Activated naive CD8-positive, alpha-beta T cell (primary cell): ENCODE results near the gene GPR4.
"Not testable (repeated sequence)": the region's sequence is repeated elsewhere in the genome, so short reads cannot be mapped to it uniquely, and the experiment has no call there.

Experiments used
- H3K27ac Mint-ChIP-seq: one replicate; pipeline ENCODE4 v1.8.0; 2021; ENCODE audit warnings: mixed read lengths
- H3K27me3 Mint-ChIP-seq: one replicate; pipeline ENCODE4 v1.8.0; 2021; ENCODE audit warnings: mixed read lengths
- H3K36me3 Mint-ChIP-seq: one replicate; pipeline ENCODE4 v1.8.0; 2021; ENCODE audit warnings: mixed read lengths
- H3K4me1 Mint-ChIP-seq: one replicate; pipeline ENCODE4 v1.8.0; 2021; ENCODE audit warnings: low read depth, mixed read lengths
- H3K4me3 Mint-ChIP-seq: one replicate; pipeline ENCODE4 v1.8.0; 2021; ENCODE audit warnings: mild to moderate bottlenecking, mixed read lengths
- H3K9me3 Mint-ChIP-seq: one replicate; pipeline ENCODE4 v1.8.0; 2021; ENCODE audit warnings: low read depth, mixed read lengths

GPR4 gene

DNA sequence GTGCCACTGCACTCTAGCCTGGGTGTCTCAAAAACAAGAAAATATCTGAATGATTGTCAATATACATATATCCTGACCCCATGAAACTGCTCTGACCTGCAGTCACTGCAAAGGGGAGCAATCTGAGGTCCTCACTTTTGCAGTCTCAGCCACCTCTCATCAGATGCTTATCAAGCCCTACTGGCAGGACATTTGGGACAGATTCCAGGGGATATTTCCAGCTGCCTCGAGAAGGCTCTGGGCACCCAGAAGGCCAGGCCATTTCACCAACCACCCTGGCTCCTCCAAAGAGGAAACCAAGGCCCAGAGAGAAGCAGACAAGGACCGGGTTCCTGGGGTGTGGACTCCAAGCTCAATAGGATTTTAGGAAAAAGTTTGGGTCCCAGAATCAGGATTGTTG lies 34.9 kb upstream of the GPR4 start:
- H3K27ac Mint-ChIP-seq = no peak overlapping the region
- no peaks in the 10 kb centered on the region for H3K9me3 Mint-ChIP-seq
- peaks cover 20% of the 10 kb centered on the region for H3K4me1 Mint-ChIP-seq
- peaks cover 7% of the 10 kb centered on the region for H3K36me3 Mint-ChIP-seq
- no peaks in the 10 kb centered on the region for H3K27me3 Mint-ChIP-seq
- H3K4me3 Mint-ChIP-seq = no peak overlapping the region

DNA sequence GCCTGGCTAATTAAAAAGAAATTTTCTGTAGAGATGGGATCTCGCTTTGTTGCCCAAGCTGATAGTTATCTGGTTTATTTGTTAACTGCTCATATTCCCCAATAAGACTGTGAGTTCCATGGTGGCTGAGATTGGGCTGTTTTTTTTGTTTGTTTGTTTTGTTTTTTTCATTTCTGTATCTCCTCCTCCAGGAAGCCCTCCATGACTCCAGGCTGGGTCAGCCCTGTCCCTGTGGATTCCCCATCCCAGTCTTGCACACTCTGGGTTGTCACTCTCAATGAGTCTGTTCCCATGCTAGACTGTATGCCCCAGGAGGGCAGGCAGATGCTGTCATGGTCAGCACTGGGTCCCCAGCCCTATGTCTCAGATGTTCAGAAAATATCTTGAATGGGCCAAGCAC lies 34.3 kb upstream of the GPR4 start:
- Mint-ChIP-seq H3K4me1 (peaks cover 16% of the 10 kb centered on the region), H3K9me3 (no peaks in the 10 kb centered on the region), H3K27me3 (no peaks in the 10 kb centered on the region), H3K4me3 (no peak overlapping the region), H3K27ac (no peak overlapping the region), H3K36me3 (peaks cover 6% of the 10 kb centered on the region)

DNA sequence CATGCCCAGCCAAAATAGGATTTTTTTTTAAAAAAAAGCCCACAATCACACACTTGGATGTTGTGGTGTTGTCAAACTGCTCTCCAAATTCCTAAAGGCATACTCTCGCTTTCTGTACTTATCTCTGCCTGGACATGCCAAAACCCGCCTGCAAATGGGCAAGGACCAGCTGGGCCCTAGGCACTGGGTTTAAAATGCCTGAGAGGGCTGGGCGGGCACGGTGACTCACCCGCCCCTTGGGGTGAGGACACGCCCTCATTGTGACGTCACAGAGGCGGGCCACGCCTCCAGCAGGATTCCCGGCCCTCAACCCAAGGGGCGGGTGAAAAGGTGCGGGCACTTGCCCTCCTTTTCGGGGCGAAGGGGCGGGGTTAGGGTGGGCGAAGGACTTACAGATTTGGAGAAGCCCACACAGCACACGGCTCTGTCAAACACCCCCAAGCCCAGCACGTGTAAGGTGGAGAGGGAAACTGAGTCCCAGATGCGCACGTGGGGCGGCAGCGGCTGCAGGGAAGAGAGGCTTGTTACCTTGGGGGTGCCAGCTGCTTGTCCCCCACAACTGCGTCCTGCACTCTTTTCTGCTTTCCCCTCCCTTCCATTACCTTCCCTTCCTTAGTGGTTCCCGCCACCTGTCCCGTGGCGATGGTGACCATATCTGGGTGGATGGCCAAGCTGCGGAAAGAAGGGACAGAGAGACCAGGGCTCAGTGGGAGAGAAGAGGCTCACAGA lies 30.6 kb upstream of the GPR4 start:
- H3K9me3 Mint-ChIP-seq = no peaks in the 10 kb centered on the region
- H3K4me1 Mint-ChIP-seq = peaks cover 11% of the 10 kb centered on the region
- H3K27ac Mint-ChIP-seq = no peak overlapping the region

DNA sequence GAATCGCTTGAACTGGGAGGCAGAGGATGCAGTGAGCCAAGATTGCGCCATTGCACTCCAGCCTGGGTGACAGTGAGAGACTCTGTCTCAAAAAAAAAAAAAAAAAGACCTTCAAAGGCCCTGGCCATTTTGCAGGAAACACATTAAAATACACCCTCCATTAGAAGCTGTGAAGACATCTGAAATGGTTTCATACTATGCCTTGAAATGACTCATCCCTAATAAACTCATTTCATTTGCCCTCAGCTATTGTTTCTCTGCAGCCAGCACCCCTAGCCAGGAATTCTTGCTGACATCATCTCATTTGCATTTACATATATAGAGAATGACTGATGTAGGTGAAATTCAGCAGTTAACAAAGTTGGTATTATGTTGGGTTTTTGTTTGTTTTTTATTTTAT lies 28.5 kb upstream of the GPR4 start:
- peaks cover 9% of the 10 kb centered on the region for H3K4me1 Mint-ChIP-seq
- H3K27ac Mint-ChIP-seq = no peak overlapping the region
- no peaks in the 10 kb centered on the region for H3K27me3 Mint-ChIP-seq
- no peak overlapping the region for H3K4me3 Mint-ChIP-seq
- no peaks in the 10 kb centered on the region for H3K9me3 Mint-ChIP-seq
- H3K36me3 Mint-ChIP-seq = peaks cover 1% of the 10 kb centered on the region

More for the DNA sequence above, 30.6 kb upstream of the GPR4 start:
- Mint-ChIP-seq H3K36me3 (no peaks in the 10 kb centered on the region), H3K27me3 (no peaks in the 10 kb centered on the region), H3K4me3 (no peak overlapping the region)

DNA sequence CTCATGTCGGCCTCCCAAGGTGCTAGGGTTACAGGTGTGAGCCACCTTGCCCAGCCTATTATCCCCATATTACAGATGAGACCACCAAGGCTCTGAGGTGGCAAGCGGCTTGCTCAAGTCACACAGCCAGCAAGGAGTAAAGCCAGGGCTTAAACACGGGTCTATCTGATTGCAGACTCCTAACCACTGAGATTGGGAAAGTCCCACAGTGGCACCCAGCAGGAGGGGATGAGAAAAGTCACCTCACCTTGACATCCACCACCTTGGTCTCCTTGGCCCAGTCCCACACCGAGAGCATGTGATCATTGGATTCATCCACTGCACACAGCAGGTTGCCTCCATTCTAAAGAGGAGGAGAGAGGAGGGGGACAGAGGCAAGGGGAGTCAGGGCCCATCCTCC lies 27.7 kb upstream of the GPR4 start:
- Mint-ChIP-seq H3K9me3 (no peaks in the 10 kb centered on the region), H3K4me3 (no peak overlapping the region), H3K27me3 (no peaks in the 10 kb centered on the region), H3K4me1 (peaks cover 9% of the 10 kb centered on the region), H3K36me3 (peaks cover 2% of the 10 kb centered on the region), H3K27ac (no peak overlapping the region)

DNA sequence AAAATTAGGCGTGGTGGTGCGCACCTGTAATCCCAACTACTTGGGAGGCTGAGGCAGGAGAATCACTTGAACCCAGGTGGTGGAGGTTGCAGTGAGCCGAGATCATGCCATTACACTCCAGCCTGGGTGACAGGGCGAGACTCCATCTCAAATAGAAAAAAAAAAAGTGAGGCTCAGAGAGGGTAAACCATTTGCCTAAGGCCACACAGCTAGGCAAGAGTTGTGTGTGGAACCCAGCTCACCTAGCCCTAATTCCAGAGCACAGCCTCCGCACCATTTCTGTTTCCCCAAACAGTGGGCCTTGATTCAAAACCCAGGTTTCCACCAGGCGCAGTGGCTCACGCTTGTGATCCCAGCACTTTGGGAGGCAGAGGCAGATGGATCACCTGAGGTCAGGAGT lies 26.2 kb upstream of the GPR4 start:
- not testable (repeated sequence) for H3K27ac Mint-ChIP-seq, H3K9me3 Mint-ChIP-seq, H3K27me3 Mint-ChIP-seq, H3K4me1 Mint-ChIP-seq, H3K4me3 Mint-ChIP-seq, H3K36me3 Mint-ChIP-seq

DNA sequence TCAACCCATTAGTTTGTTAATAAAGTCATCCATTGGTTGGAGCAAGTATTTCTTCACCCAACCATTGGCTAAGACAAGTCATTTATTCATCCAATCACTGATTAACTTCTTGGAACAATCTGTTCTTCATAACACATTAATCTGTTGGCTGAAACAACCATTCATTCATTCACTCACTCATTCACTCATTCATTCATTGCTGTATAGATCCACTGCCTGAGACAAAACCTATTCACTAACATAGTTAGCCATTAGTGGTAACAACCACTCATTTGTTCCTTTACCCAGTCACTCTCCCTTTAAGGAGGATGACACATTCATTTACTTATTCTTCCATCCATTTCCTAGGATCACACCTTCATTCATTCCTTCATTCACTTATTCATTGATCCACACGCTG lies 22.0 kb upstream of the GPR4 start:
- H3K4me3 Mint-ChIP-seq = no peak overlapping the region
- H3K4me1 Mint-ChIP-seq = no peaks in the 10 kb centered on the region
- H3K27ac Mint-ChIP-seq = no peak overlapping the region
- H3K36me3 Mint-ChIP-seq = peaks cover 12% of the 10 kb centered on the region
- no peaks in the 10 kb centered on the region for H3K9me3 Mint-ChIP-seq
- H3K27me3 Mint-ChIP-seq = no peaks in the 10 kb centered on the region

DNA sequence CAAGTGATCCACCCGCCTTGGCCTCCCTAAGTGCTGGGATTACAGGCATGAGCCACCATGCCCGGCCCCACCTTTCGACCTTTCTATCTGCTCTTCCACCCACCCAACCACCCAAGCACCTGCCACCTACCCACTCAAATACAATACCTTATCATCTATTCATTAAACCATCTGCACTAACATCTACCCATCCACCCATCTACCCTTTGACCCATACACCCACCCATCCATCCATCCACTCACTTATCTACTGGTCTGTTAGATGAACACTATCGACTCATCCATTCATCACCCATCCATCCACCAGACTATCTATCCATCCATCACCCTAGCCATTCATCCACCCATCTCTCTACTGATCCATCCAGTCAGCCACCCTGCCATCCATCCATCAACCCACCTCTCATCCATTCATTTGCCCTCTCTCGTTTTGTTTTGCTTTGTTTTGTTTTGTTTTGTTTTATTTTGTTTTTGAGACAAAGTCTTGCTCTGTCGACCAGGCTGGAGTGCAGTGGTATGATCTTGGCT lies 20.0 kb upstream of the GPR4 start:
- Mint-ChIP-seq H3K27ac (no peak overlapping the region), H3K27me3 (no peaks in the 10 kb centered on the region), H3K4me3 (no peak overlapping the region), H3K9me3 (no peaks in the 10 kb centered on the region), H3K4me1 (no peaks in the 10 kb centered on the region), H3K36me3 (peaks cover 12% of the 10 kb centered on the region)

DNA sequence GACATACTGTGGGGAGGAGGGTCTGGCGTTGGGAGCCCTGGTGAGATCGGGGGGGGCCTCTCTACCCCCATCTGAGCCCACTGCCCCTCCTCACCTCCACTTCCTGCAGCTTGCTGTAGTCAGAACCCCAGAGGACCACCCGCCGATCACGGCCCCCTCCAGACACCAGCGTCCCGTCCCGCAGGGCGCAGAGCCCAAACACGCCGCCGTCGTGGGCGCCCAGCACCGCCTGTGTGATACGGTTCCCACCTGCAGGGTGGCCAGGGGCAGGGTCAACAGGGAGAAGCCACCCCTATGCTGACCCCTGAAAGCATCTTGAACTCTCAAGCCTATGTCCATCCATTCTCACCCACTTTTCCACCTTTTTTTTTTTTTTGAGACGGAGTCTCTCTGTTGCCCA lies 19.4 kb upstream of the GPR4 start:
- Mint-ChIP-seq H3K9me3 (no peaks in the 10 kb centered on the region), H3K4me1 (no peaks in the 10 kb centered on the region), H3K27ac (no peak overlapping the region), H3K4me3 (no peak overlapping the region), H3K36me3 (peaks cover 12% of the 10 kb centered on the region), H3K27me3 (no peaks in the 10 kb centered on the region)

DNA sequence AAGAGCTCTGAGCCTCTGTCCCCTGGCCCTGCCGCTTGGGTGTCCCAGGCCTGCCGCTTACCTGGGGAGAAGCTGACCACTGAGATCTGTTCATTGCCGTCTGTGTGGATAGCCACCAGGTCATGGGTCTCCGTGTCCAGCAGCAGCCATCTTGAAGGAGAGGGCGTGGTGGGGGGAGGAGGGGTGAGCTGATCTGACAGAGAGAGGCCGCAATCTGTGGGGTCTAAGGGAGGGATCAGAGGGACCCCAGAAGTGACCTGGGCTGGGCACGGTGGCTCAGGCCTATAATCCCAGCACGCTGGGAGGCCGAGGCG lies 14.6 kb upstream of the GPR4 start:
- Mint-ChIP-seq H3K27me3 (no peaks in the 10 kb centered on the region), H3K4me1 (peaks cover 10% of the 10 kb centered on the region), H3K4me3 (no peak overlapping the region), H3K36me3 (peaks cover 15% of the 10 kb centered on the region), H3K27ac (no peak overlapping the region), H3K9me3 (no peaks in the 10 kb centered on the region)

DNA sequence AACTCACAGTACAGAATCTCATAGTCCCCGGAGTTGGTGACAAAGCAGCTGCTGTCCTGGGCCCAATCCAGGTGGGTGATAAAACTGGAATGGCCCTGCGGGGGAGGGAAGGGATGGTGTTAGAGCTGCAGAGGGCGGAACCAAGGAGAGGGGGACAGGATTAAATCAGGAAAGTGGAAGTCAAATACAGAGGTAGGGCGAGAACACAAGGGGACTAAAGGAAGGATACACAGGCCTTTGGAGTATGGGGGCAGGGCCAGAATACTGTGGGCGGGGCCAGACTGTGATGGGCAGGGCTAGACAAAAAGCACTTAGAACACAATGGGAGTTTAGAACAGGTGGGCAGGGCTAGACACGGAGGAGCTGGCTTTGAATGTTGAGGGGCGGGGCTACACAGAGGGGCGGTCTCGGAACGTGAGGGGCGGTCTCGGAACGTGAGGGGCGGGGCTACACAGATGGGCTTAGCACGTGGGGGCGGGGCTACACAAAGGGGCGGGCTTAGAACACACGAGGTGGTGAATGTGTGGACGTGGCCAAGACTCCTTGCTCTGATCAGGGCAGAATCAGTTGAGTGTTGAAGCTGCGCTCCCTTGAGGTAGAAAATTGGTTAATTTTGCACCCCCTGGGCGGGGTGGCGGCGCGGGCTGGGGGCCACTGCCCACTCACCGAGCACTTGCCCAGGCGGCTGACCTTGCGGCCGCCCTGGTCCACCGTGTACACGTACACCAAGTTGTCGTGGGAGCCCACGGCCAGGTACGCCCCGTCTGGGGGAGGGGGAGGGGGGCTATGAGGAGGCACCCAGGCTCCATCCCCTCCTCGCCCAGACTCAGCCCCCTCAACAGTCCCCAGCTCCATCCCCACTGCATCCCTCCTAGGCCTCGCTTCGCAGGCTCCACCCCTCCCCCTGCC lies 14.0 kb upstream of the GPR4 start:
- Mint-ChIP-seq H3K36me3 (peaks cover 15% of the 10 kb centered on the region), H3K27me3 (no peaks in the 10 kb centered on the region), H3K9me3 (no peaks in the 10 kb centered on the region), H3K27ac (no peak overlapping the region), H3K4me1 (peaks cover 10% of the 10 kb centered on the region), H3K4me3 (no peak overlapping the region)

DNA sequence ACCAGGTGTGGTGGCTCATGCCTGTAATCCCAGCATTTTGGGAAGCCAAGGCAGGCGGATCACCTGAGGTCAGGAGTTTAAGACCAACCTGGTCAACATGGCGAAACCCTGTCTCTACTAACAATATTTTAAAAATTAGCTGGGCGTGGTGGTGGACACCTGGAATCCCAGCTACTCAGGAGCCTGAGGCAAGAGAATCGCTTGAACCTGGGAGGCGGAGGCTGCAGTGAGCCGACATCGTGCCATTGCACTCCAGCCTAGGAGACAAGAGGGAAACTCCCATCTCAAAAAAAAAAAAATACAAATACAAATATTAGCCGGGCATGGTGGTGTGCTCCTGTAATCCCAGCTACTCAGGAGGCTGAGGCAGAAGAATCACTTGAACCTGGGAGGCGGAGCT lies 13.0 kb upstream of the GPR4 start:
- H3K9me3 Mint-ChIP-seq, H3K27me3 Mint-ChIP-seq, H3K27ac Mint-ChIP-seq, H3K4me3 Mint-ChIP-seq: not testable (repeated sequence)
- H3K36me3 Mint-ChIP-seq = peaks cover 15% of the 10 kb centered on the region
- H3K4me1 Mint-ChIP-seq = peaks cover 10% of the 10 kb centered on the region

DNA sequence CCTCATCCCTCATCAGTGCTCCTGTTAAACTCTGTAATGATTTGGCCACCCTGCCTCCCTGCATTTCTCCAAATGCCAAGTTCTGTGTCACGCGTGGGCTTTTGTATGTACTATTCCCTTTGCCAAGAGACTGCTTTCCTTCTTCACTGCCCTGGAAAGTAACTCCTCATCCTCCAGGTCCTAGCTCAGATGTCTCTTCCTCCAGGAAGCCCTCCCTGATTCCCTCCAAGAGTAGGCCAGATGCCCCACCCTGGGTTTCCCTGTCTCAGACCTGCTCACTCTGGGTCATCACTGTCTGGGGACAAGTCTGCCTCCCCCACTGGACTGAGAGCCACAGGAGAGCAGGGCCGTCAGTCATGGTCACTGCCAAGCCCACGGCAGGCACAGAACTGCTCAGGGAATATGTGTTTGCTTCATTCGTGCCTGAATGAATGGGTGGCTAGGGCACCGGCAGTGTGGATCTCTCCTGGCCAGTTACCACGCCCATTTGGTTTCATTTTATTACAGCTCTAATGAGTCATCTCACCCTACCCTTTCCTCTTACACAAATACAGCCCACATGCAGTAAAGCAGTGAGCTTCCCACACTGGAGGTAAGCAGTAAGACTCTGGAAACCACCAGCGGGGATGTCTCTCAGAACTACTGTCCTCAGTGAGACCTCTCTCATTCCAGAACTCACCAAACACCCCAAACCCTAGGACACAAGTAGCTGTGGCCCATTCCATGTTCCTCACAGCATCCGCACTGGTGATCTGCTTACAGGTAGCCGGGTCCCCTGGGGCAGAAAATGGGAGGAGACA lies 12.1 kb upstream of the GPR4 start:
- no peaks in the 10 kb centered on the region for H3K9me3 Mint-ChIP-seq
- H3K4me1 Mint-ChIP-seq = peaks cover 10% of the 10 kb centered on the region
- no peaks in the 10 kb centered on the region for H3K27me3 Mint-ChIP-seq
- peaks cover 21% of the 10 kb centered on the region for H3K36me3 Mint-ChIP-seq
- H3K4me3 Mint-ChIP-seq = peak overlapping the region; percentile 53
- H3K27ac Mint-ChIP-seq = peak overlapping the region; percentile 90

DNA sequence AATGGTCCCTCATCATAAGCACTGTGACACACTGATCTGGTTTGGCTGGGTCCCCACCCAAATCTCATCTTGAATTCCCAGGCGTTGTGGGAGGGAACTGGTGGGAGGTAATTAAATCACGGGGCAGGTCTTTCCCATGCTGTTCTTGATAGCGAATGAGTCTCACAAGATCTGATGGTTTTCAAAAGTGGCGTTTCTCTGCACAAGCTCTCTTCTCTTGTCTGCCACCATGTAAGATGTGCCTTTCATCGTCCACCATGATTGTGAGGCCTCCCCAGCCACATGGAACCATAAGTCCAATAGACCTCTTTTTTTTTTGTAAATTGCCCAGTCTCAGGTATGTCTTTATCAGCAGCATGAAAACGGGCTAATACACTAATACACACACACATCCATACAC lies 6.9 kb upstream of the GPR4 start:
- peaks cover 8% of the 10 kb centered on the region for H3K4me1 Mint-ChIP-seq
- no peaks in the 10 kb centered on the region for H3K27me3 Mint-ChIP-seq
- no peak overlapping the region for H3K4me3 Mint-ChIP-seq

More for the DNA sequence above, 6.9 kb upstream of the GPR4 start:
- H3K36me3 Mint-ChIP-seq = peaks cover 15% of the 10 kb centered on the region
- H3K27ac Mint-ChIP-seq = peak overlapping the region; percentile 5
- no peaks in the 10 kb centered on the region for H3K9me3 Mint-ChIP-seq
